ENCODE results near the gene ACTL10. TPM values are rescaled to one million over a fixed set of nuclear protein-coding genes. Genes with fewer than 3 reads are reported as not detected.

Gene ACTL10
- total and polyA plus RNA-seq, 2 of the 13 experiments (the other 11 are each of a cell fraction or from before 2014, with no cell fraction given) = not detected

- TF ChIP-seq ZNF207 (IDR thresholded peaks at IDR 0.05; ENCODE audit: borderline replicate concordance) (no peak), MATR3 (CRISPR knock-in tag; IDR thresholded peaks at IDR 0.05) (no peak), ATF1 (CRISPR knock-in tag; IDR thresholded peaks at IDR 0.05) (no peak), ZNF777 (CRISPR knock-in tag; IDR thresholded peaks at IDR 0.05) (no peak), ZNF432 (CRISPR knock-in tag; IDR thresholded peaks at IDR 0.05; ENCODE audit: borderline replicate concordance) (no peak), CENPX (CRISPR knock-in tag; IDR thresholded peaks at IDR 0.05) (no peak), HBP1 (CRISPR knock-in tag; IDR thresholded peaks at IDR 0.05; ENCODE audit: low read depth) (no peak; the same call in 1 of the 2 replicates), NCOA2 (CRISPR knock-in tag; IDR thresholded peaks at IDR 0.05) (peak; percentile 44; the same call in 1 of the 2 replicates), ZNF552 (CRISPR knock-in tag; IDR thresholded peaks at IDR 0.05; ENCODE audit: borderline replicate concordance) (no peak), ZNF274 (CRISPR knock-in tag; IDR thresholded peaks at IDR 0.05) (peak; percentile 50; the same call in 1 of the 2 replicates), CREB1 (IDR thresholded peaks at IDR 0.05) (no peak), CREB1 (CRISPR knock-in tag; IDR thresholded peaks at IDR 0.05) (no peak), GABPB1 (CRISPR knock-in tag; IDR thresholded peaks at IDR 0.05) (no peak), ZNF17 (CRISPR knock-in tag; IDR thresholded peaks at IDR 0.05) (no peak), IRX3 (CRISPR knock-in tag; IDR thresholded peaks at IDR 0.05; ENCODE audit: borderline replicate concordance, low read depth) (no peak), ZNF317 (CRISPR knock-in tag; IDR thresholded peaks at IDR 0.05) (0 out of 2 replicates have a peak, but pooled peaks have one; percentile 36), GMEB2 (CRISPR knock-in tag; IDR thresholded peaks at IDR 0.05; ENCODE audit: low read depth) (no peak), ZNF567 (CRISPR knock-in tag; IDR thresholded peaks at IDR 0.05; ENCODE audit: borderline replicate concordance) (0 out of 2 replicates have a peak, but pooled peaks have one; percentile 54)
- TF ChIP-seq, protein P1, sequence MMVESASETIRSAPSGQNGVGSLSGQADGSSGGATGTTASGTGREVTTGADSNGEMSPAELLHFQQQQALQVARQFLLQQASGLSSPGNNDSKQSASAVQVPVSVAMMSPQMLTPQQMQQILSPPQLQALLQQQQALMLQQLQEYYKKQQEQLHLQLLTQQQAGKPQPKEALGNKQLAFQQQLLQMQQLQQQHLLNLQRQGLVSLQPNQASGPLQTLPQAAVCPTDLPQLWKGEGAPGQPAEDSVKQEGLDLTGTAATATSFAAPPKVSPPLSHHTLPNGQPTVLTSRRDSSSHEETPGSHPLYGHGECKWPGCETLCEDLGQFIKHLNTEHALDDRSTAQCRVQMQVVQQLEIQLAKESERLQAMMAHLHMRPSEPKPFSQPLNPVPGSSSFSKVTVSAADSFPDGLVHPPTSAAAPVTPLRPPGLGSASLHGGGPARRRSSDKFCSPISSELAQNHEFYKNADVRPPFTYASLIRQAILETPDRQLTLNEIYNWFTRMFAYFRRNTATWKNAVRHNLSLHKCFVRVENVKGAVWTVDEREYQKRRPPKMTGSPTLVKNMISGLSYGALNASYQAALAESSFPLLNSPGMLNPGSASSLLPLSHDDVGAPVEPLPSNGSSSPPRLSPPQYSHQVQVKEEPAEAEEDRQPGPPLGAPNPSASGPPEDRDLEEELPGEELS (CRISPR knock-in tag; IDR thresholded peaks at IDR 0.05) = no peak; the same call in 1 of the 2 replicates
- TF ChIP-seq, protein P2, sequence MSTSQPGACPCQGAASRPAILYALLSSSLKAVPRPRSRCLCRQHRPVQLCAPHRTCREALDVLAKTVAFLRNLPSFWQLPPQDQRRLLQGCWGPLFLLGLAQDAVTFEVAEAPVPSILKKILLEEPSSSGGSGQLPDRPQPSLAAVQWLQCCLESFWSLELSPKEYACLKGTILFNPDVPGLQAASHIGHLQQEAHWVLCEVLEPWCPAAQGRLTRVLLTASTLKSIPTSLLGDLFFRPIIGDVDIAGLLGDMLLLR (CRISPR knock-in tag; IDR thresholded peaks at IDR 0.05) = no peak
- TF ChIP-seq, protein P3, sequence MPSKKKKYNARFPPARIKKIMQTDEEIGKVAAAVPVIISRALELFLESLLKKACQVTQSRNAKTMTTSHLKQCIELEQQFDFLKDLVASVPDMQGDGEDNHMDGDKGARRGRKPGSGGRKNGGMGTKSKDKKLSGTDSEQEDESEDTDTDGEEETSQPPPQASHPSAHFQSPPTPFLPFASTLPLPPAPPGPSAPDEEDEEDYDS (CRISPR knock-in tag; IDR thresholded peaks at IDR 0.05) = no peak
- TF ChIP-seq, protein P4, sequence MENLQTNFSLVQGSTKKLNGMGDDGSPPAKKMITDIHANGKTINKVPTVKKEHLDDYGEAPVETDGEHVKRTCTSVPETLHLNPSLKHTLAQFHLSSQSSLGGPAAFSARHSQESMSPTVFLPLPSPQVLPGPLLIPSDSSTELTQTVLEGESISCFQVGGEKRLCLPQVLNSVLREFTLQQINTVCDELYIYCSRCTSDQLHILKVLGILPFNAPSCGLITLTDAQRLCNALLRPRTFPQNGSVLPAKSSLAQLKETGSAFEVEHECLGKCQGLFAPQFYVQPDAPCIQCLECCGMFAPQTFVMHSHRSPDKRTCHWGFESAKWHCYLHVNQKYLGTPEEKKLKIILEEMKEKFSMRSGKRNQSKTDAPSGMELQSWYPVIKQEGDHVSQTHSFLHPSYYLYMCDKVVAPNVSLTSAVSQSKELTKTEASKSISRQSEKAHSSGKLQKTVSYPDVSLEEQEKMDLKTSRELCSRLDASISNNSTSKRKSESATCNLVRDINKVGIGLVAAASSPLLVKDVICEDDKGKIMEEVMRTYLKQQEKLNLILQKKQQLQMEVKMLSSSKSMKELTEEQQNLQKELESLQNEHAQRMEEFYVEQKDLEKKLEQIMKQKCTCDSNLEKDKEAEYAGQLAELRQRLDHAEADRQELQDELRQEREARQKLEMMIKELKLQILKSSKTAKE (CRISPR knock-in tag; IDR thresholded peaks at IDR 0.05; ENCODE audit: borderline replicate concordance) = no peak
Observed at GRCh38 chr20:33685328-33686099, 18.8 kb downstream of the ACTL10 start (continued).
